RWPE2 (cell line): Measurements from ENCODE around the gene BPIFB4.

Experiments
- ATAC-seq: fragments of 200-7000 bp; cut with Tn5 transposase; 3 replicates; pipeline ENCODE4 v1.9.1; 2021; ENCODE audit warnings: low read depth
- DNase-seq: peaks from one replicate; pipeline ENCODE4 v3.0.0-alpha.2; 2020; ENCODE audit warnings: low spot score
- H3K27ac ChIP-seq: fragments of 450-650 bp; 2 replicates; pipeline ENCODE4 v1.5.1; 2017; ENCODE audit warnings: mild to moderate bottlenecking; ENCODE audit not compliant: poor library complexity, severe bottlenecking
- H3K27me3 ChIP-seq: fragments of 250-450 bp; sonication (Bioruptor Pico); 2 replicates; pipeline ENCODE4 v1.5.1; 2021; ENCODE audit warnings: mild to moderate bottlenecking, moderate library complexity; ENCODE audit not compliant: insufficient read depth, poor library complexity, severe bottlenecking
- H3K36me3 ChIP-seq: fragments of 250-450 bp; sonication (Bioruptor Pico); 2 replicates; pipeline ENCODE4 v1.5.1; 2020; ENCODE audit warnings: low read depth, mild to moderate bottlenecking, moderate library complexity
- H3K4me1 ChIP-seq: fragments of 250-450 bp; sonication (Bioruptor Pico); 2 replicates; pipeline ENCODE4 v1.5.1; 2021; ENCODE audit warnings: mild to moderate bottlenecking, moderate library complexity; ENCODE audit not compliant: insufficient read depth, poor library complexity, severe bottlenecking
- H3K4me3 ChIP-seq: fragments of 250-450 bp; sonication (Bioruptor Pico); 2 replicates; pipeline ENCODE4 v1.5.1; 2021; ENCODE audit warnings: mild to moderate bottlenecking, moderate library complexity; ENCODE audit not compliant: severe bottlenecking
- H3K9me3 ChIP-seq: fragments of 250-450 bp; sonication (Bioruptor Pico); 2 replicates; pipeline ENCODE4 v1.5.1; 2021; ENCODE audit warnings: mild to moderate bottlenecking, moderate library complexity; ENCODE audit not compliant: severe bottlenecking
- CTCF ChIP-seq: fragments of 450-650 bp; IDR thresholded peaks from one replicate; pipeline ENCODE4 v1.5.1; 2017; ENCODE audit warnings: mild to moderate bottlenecking, moderate library complexity; ENCODE audit not compliant: poor library complexity, severe bottlenecking

BPIFB4 gene

GRCh38 chr20:33124261-33124660 is 44.8 kb downstream of the BPIFB4 start:
- Histone ChIP-seq H3K9me3 (peaks cover 8% of the 10 kb centered on the region), H3K4me1 (peaks cover 12% of the 10 kb centered on the region), H3K27ac (no peak overlapping the region), H3K27me3 (no peaks in the 10 kb centered on the region), H3K4me3 (no peak overlapping the region), H3K36me3 (no peaks in the 10 kb centered on the region)
- DNase-seq (no peak), ATAC-seq (no peak)
- no peak for TF ChIP-seq CTCF

- Histone ChIP-seq H3K9me3 (peaks cover 6% of the 10 kb centered on the region), H3K36me3 (no peaks in the 10 kb centered on the region), H3K27me3 (no peaks in the 10 kb centered on the region), H3K27ac (no peak overlapping the region), H3K4me3 (no peak overlapping the region), H3K4me1 (peaks cover 16% of the 10 kb centered on the region)
- no peak for TF ChIP-seq CTCF
- ATAC-seq (no peak), DNase-seq (no peak)
These were observed 45.6 kb downstream of the BPIFB4 start for GRCh38 chr20:33124994-33125393.

GRCh38 chr20:33125983-33126382 is 46.5 kb downstream of the BPIFB4 start:
- no peak for DNase-seq
- H3K4me1 ChIP-seq: peaks cover 14% of the 10 kb centered on the region
- no peak for ATAC-seq

GRCh38 chr20:33127422-33128097 is 48.1 kb downstream of the BPIFB4 start:
- Histone ChIP-seq H3K9me3 (peaks cover 3% of the 10 kb centered on the region), H3K36me3 (no peaks in the 10 kb centered on the region), H3K27ac (no peak overlapping the region), H3K4me3 (no peak overlapping the region), H3K4me1 (peaks cover 19% of the 10 kb centered on the region), H3K27me3 (no peaks in the 10 kb centered on the region)
- TF ChIP-seq CTCF: no peak
- no peak for DNase-seq
- ATAC-seq: no peak

More at GRCh38 chr20:33125983-33126382, 46.5 kb downstream of the BPIFB4 start:
- no peak for TF ChIP-seq CTCF
- Histone ChIP-seq H3K9me3 (peaks cover 3% of the 10 kb centered on the region), H3K27ac (no peak overlapping the region), H3K4me3 (no peak overlapping the region), H3K36me3 (no peaks in the 10 kb centered on the region), H3K27me3 (no peaks in the 10 kb centered on the region)

GRCh38 chr20:33130568-33131061 is 51.2 kb downstream of the BPIFB4 start:
- Histone ChIP-seq H3K4me1 (peaks cover 19% of the 10 kb centered on the region), H3K27ac (peak overlapping the region; percentile 65), H3K4me3 (no peak overlapping the region), H3K36me3 (no peaks in the 10 kb centered on the region), H3K9me3 (no peaks in the 10 kb centered on the region), H3K27me3 (no peaks in the 10 kb centered on the region)
- DNase-seq (peak; percentile 91), ATAC-seq (peak; percentile 88)
- TF ChIP-seq CTCF: no peak
